Iris pigment epithelial cell (primary cell): ENCODE results near the gene ARMCX2.
"Not testable (repeated sequence)": the region's sequence is repeated elsewhere in the genome, so short reads cannot be mapped to it uniquely, and the experiment has no call there.

Source experiments
- DNase-seq: peaks from one replicate; pipeline ENCODE4 v3.0.0-alpha.2; 2011; ENCODE audit warnings: low read depth

The ARMCX2 gene

DNA sequence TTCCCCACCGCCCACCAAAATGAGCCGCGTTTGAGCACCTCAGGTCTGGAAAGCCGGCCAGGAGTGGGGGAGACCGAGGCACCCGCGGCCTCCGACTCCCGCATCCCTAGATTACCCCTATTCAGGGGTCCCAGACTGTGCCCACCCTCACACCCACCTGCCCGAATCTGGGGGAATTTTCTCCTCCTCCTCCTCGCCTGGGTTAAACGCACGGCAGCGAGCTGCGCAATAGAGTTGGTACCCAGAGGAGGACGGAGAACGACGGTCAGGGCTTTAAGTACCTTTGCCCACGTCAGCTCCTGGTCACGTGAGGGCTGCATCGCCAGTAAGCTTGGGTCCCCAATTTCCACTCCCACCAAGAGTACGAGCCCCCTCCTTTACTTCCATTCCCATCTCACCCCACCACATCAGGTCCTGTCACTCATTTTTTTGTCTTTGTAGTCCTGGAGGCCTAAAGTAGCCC, at the start of gene ARMCX2:
TSS of gene ARMCX2 (minus strand) at position 250 of the 463 bp plus-strand sequence. CDS start 2,262 bp downstream, outside the sequence.
- DNase-seq, result peak; percentile 67

GRCh38 chrX:101709384-101709783, 49.7 kb upstream of the ARMCX2 start:
- DNase-seq, result no peak

GRCh38 chrX:101708163-101708562, 48.5 kb upstream of the ARMCX2 start:
- peak; percentile 1 for DNase-seq

- DNase-seq, result no peak
Observed at GRCh38 chrX:101693476-101693875, 33.8 kb upstream of the ARMCX2 start.

- DNase-seq, result no peak
Observed at GRCh38 chrX:101691835-101692234, 32.2 kb upstream of the ARMCX2 start.

DNA sequence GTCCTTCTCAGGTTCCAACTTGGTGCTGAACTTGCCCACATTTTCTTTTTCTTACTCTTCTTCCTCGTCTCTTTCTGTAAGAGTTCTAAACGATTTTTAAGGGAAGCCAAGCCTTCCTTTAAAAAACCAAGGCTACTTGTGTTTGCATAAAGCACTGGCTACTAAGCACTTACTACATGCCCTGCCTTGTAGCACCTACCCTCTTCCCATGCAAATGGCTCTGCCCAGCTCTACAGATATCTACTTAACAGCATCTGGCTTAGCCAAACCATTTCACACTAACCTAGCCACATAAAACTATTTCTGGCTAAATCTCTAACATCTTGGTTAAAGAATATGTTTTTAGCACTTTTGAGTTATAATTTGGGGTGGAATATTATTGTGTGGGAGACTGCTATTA, 26.9 kb upstream of the ARMCX2 start:
- no peak for DNase-seq

GRCh38 chrX:101685923-101686322, 26.3 kb upstream of the ARMCX2 start:
- DNase-seq, result no peak

- peak; percentile 5 for DNase-seq
Observed at GRCh38 chrX:101682723-101683122, 23.1 kb upstream of the ARMCX2 start.

DNA sequence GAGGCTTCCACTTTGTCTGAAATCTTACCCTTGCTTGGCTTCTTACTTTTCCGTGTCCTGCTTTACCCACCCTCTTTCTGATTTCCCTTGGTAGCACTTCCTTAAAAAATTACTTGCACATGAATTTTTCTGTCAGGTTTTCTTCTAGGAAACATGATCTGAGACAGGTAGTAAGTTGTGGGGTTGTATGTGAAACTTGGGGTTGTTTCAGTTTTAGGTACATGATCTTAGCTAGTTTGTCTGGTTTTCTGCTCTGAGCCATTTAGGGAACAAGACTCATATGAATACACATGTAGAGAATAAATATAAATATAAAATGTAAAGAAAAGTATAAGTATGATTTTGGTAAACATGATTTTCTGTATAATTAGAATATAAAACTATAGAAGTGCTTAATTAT, 17.4 kb upstream of the ARMCX2 start:
- DNase-seq, result no peak

GRCh38 chrX:101676571-101676970, 16.9 kb upstream of the ARMCX2 start:
- DNase-seq, result no peak

DNA sequence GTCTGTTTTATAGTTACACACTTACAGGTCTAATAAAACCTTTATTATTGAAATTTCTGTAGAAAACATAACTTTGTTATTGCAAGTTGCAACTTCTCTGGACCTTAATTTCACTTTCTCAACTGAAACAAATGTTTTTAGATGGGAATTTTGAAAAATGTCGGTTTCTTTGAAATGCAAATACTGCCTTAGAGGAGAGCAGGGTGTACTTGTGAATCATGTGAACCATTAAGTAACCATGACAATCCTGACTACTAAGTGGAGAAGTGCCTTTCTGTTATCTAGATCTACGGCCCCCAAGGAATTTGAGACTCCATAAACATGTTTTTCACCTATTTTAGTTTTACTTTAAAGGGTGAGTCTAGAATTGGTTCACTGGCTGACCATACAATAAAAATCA, 8.5 kb upstream of the ARMCX2 start:
- no peak for DNase-seq

- DNase-seq, result peak; percentile 56
Observed at GRCh38 chrX:101658661-101659491, 774 bp downstream of the ARMCX2 start.

GRCh38 chrX:101657495-101657894, 2.2 kb downstream of the ARMCX2 start:
- no peak for DNase-seq

DNA sequence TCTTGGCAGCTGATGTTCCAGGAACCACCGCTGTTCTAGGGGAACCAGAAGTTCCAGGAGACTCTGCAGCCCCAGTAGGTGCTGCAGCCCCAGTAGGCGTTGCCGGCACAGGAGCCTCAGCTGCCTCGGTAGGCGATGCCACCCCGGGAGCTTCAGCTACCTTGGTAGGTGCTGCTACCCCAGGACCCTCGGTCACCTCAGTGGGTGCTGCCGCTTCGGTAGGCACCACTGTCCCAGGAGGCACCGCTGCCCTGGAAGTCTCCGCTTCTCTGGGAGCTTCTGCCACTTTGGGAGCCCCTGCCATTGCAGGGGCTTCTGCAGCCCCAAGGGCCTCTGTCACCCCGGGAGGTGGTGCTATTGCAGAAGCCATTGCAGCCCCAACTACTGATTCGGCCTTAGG, 2.8 kb downstream of the ARMCX2 start:
- no peak for DNase-seq

DNA sequence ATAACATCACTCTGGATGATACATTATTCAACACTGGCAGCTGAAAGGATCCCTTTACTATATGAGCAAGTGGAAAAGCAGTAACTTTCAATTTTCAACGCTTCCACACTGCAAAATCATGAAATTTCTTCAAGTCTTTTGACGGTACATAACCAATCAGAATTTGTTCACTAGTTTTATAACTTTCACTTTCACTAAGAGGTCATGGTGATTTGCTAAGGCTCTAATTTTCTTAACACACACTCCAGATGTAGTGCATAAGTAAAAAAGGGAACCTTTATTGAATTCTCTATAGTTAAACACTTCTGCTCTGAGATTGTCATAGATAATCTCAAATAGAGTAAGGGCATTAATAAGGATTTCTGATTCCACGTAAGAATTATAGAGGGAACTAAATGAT, 4.1 kb downstream of the ARMCX2 start:
- no peak for DNase-seq

DNA sequence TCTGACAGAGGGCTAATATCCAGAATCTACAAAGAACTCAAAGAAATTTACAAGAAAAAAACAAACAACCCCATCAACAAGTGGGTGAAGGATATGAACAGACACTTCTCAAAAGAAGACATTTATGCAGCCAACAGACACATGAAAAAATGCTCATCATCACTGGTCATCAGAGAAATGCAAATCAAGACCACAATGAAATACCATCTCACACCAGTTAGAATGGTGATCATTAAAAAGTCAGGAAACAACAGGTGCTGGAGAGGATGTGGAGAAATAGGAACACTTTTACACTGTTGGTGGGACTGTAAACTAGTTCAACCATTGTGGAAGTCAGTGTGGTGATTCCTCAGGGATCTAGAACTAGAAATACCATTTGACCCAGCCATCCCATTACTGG, 11.9 kb downstream of the ARMCX2 start:
- not testable (repeated sequence) for DNase-seq

DNA sequence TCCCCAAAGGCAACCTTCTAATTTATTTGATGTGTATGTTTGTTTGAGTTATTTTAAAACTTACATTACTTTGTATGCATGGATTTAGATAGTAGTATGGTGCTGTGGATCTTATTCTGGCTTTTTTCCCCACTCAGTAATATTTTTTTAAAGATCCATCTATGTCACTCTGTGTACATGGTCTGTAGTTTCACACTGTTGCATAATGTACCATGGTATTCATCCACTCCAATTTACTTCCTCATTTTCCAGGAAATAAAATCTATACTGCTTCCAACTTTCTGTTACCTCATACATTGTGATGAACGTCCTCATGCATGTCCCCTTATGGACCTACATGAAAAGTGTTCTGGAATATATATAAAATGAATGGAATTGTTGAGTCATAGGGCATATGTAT, 17.6 kb downstream of the ARMCX2 start:
- DNase-seq, result no peak

- DNase-seq, result no peak
Observed at GRCh38 chrX:101639583-101639982, 20.1 kb downstream of the ARMCX2 start.

GRCh38 chrX:101619364-101619763, 40.3 kb downstream of the ARMCX2 start:
- DNase-seq, result peak; percentile 9

DNA sequence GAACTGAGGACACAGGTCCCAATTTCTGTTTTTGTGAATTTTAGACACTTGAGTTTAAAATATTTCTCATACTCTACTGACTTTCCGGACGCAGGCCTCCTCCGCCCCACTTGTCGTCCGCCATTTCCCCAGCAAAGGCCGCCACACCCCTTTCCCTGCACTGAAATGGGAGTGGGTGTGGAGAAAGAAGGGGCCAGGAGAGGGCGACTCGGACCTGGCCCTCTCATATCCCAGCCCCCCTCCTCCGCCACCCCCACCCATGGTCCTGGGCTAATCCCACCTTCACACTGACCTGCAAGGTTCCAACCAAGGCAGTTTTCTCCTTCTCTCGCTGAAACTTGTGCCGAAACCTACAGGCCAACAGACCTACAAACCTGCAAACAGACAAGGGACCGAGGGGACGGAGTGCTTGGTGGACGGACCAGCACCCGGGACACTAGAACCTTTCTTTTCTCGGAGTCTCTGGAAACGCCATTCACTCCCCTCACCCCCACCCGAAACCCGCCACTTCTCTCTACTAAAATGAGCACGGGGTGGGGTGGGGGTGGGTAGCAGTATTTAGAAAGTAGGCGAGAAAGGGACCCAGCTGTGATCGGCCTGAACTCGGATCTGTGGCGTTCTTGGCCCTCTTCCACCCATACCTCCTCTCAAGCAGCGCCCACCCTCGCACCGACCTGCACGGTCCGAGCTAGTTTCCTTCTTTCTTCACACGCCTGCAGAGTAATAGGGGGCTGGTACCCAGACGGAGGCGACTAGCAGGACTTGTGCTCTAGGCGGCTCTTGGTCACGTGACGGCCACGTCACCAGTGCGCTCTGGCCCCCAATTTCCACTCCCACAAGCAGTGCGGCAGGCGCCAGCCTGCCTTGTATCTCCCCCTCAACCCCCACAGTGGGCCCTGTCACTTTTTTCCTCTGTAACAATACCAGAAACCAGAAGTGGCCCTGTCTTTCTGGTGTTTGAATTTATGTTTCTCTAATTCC, 42.1 kb downstream of the ARMCX2 start, which contains the start of gene ARMCX6:
TSS of gene ARMCX6 (minus strand) at position 790 of the 981 bp plus-strand sequence. CDS start 1,380 bp downstream, outside the sequence.
- DNase-seq, result peak; percentile 71

- no peak for DNase-seq
Observed at GRCh38 chrX:101605728-101606127, 53.9 kb downstream of the ARMCX2 start.
